SK-N-SH treated with all-trans-retinoic acid at 6 μM for 48 hours (cell line): ENCODE measurements around the gene CENPA.

ENCODE experiments used
- ATAC-seq: fragments of 200-7000 bp; cut with Tn5 transposase; 3 replicates; pipeline ENCODE4 v1.9.1; 2020; ENCODE audit warnings: mild to moderate bottlenecking, moderate library complexity
- BACH2 ChIP-seq: fragments of 250-450 bp; sonication (Bioruptor Pico); IDR thresholded peaks from 2 replicates; pipeline ENCODE4 v1.9.0; 2021; ENCODE audit warnings: mild to moderate bottlenecking, borderline replicate concordance
- CREB5 ChIP-seq: fragments of 250-450 bp; sonication (Bioruptor Pico); IDR thresholded peaks from 2 replicates; pipeline ENCODE4 v1.5.1; 2020; ENCODE audit warnings: low read depth, mild to moderate bottlenecking, moderate library complexity
- CSDC2 ChIP-seq: fragments of 250-450 bp; sonication (Bioruptor Pico); IDR thresholded peaks from 2 replicates; pipeline ENCODE4 v1.5.0; 2020; ENCODE audit warnings: mild to moderate bottlenecking, moderate library complexity
- CSRNP3 ChIP-seq: fragments of 250-450 bp; sonication (Bioruptor Pico); IDR thresholded peaks from 2 replicates; pipeline ENCODE4 v1.5.1; 2021; ENCODE audit warnings: mild to moderate bottlenecking, moderate library complexity
- ESRRG ChIP-seq: fragments of 250-450 bp; sonication (Bioruptor Pico); IDR thresholded peaks from 2 replicates; pipeline ENCODE4 v1.6.1; 2021; ENCODE audit warnings: mild to moderate bottlenecking
- GLIS3 ChIP-seq: fragments of 250-450 bp; sonication (Bioruptor Pico); IDR thresholded peaks from 2 replicates; pipeline ENCODE4 v1.5.0; 2020; ENCODE audit warnings: mild to moderate bottlenecking, moderate library complexity
- OSR1 ChIP-seq: fragments of 250-450 bp; sonication (Bioruptor Pico); IDR thresholded peaks from 2 replicates; pipeline ENCODE4 v1.8.0; 2022; ENCODE audit warnings: moderate library complexity, mild to moderate bottlenecking, inconsistent platforms
- PATZ1 ChIP-seq: fragments of 250-450 bp; sonication (Bioruptor Pico); IDR thresholded peaks from 2 replicates; pipeline ENCODE4 v1.8.0; 2020; ENCODE audit warnings: mild to moderate bottlenecking, moderate library complexity, borderline replicate concordance
- POU6F1 ChIP-seq: fragments of 250-450 bp; sonication (Bioruptor Pico); IDR thresholded peaks from 2 replicates; pipeline ENCODE4 v1.8.0; 2021; ENCODE audit warnings: low read depth, mild to moderate bottlenecking, moderate library complexity, borderline replicate concordance
- PPARA ChIP-seq: fragments of 250-450 bp; sonication (Bioruptor Pico); IDR thresholded peaks from 2 replicates; pipeline ENCODE4 v1.5.0; 2020; ENCODE audit warnings: mild to moderate bottlenecking, borderline replicate concordance
- RARB ChIP-seq: fragments of 250-450 bp; sonication (Bioruptor Pico); IDR thresholded peaks from 2 replicates; pipeline ENCODE4 v1.8.0; 2021; ENCODE audit warnings: mild to moderate bottlenecking, moderate library complexity
- SNAI2 ChIP-seq: fragments of 250-450 bp; sonication (Bioruptor Pico); IDR thresholded peaks from 2 replicates; pipeline ENCODE4 v1.5.0; 2020; ENCODE audit warnings: mild to moderate bottlenecking, moderate library complexity
- TCF4 ChIP-seq: fragments of 250-450 bp; sonication (Bioruptor Pico); IDR thresholded peaks from 2 replicates; pipeline ENCODE4 v1.8.0; 2021; ENCODE audit warnings: mild to moderate bottlenecking, moderate library complexity, borderline replicate concordance
- TOX ChIP-seq: fragments of 250-450 bp; sonication (Bioruptor Pico); IDR thresholded peaks from 2 replicates; pipeline ENCODE4 v1.8.0; 2021; ENCODE audit warnings: mild to moderate bottlenecking, moderate library complexity, borderline replicate concordance
- TSHZ2 ChIP-seq: fragments of 250-450 bp; sonication (Bioruptor Pico); IDR thresholded peaks from 2 replicates; pipeline ENCODE4 v1.5.0; 2020; ENCODE audit warnings: mild to moderate bottlenecking, moderate library complexity
- ZC3H10 ChIP-seq: fragments of 250-450 bp; sonication (Bioruptor Pico); IDR thresholded peaks from 2 replicates; pipeline ENCODE4 v1.5.1; 2021; ENCODE audit warnings: mild to moderate bottlenecking, moderate library complexity
- ZFP3 ChIP-seq: fragments of 250-450 bp; sonication (Bioruptor Pico); IDR thresholded peaks from 2 replicates; pipeline ENCODE4 v1.5.0; 2020; ENCODE audit warnings: mild to moderate bottlenecking, moderate library complexity
- ZFP30 ChIP-seq: fragments of 450-650 bp; formaldehyde crosslinking; IDR thresholded peaks from 2 replicates; pipeline ENCODE4 v1.5.0; 2022; ENCODE audit warnings: mild to moderate bottlenecking, moderate library complexity
- ZNF565 ChIP-seq: fragments of 450-650 bp; formaldehyde crosslinking; conservative IDR thresholded peaks from 2 replicates; pipeline ENCODE4 v1.5.0; 2020; ENCODE audit warnings: low read depth, mild to moderate bottlenecking, moderate library complexity
- ZNF70 ChIP-seq: fragments of 450-650 bp; formaldehyde crosslinking; IDR thresholded peaks from 2 replicates; pipeline ENCODE4 v1.5.0; 2020; ENCODE audit warnings: mild to moderate bottlenecking, moderate library complexity
- ZNF8 ChIP-seq: fragments of 450-650 bp; formaldehyde crosslinking; IDR thresholded peaks from 2 replicates; pipeline ENCODE4 v1.5.0; 2020; ENCODE audit warnings: mild to moderate bottlenecking, moderate library complexity

Gene CENPA

GRCh38 chr2:26780203-26780760 is 5.6 kb upstream of the CENPA start (continued):
- TF ChIP-seq ZNF70 (CRISPR knock-in tag): no peak

GRCh38 chr2:26782876-26783704 is 2.8 kb upstream of the CENPA start:
- ATAC-seq: no peak
- TF ChIP-seq OSR1 (CRISPR knock-in tag) (no peak), ZFP3 (no peak), ZNF565 (no peak), GLIS3 (no peak), TOX (CRISPR knock-in tag) (no peak), ZNF70 (CRISPR knock-in tag) (no peak), PATZ1 (no peak), TSHZ2 (CRISPR knock-in tag) (no peak), CREB5 (CRISPR knock-in tag) (no peak), POU6F1 (no peak), CSRNP3 (no peak), ZNF8 (CRISPR knock-in tag) (no peak), ESRRG (CRISPR knock-in tag) (no peak), SNAI2 (no peak), BACH2 (CRISPR knock-in tag) (no peak), TCF4 (CRISPR knock-in tag) (no peak), CSDC2 (CRISPR knock-in tag) (no peak), ZC3H10 (CRISPR knock-in tag) (no peak), ZFP30 (CRISPR knock-in tag) (no peak)

GRCh38 chr2:26784570-26785234 is 1.2 kb upstream of the CENPA start:
- no peak for ATAC-seq
- no peak for TF ChIP-seq PPARA (CRISPR knock-in tag)
- TF ChIP-seq TCF4 (CRISPR knock-in tag): no peak
- TF ChIP-seq CSRNP3: no peak
- TF ChIP-seq PATZ1: no peak
- TF ChIP-seq GLIS3: no peak
- TF ChIP-seq ZFP30 (CRISPR knock-in tag): no peak
- TF ChIP-seq ZNF70 (CRISPR knock-in tag): no peak
- TF ChIP-seq ZC3H10 (CRISPR knock-in tag): no peak
- TF ChIP-seq CSDC2 (CRISPR knock-in tag): no peak
- no peak for TF ChIP-seq RARB (CRISPR knock-in tag)
- no peak for TF ChIP-seq BACH2 (CRISPR knock-in tag)
